ENCODE data around the gene UGT1A10.

GRCh38 chr2:233651430-233651829, 15.2 kb downstream of the UGT1A10 start:
- TF ChIP-seq CTCF (IDR thresholded peaks at IDR 0.05) (no peak), POLR2A (IDR thresholded peaks at IDR 0.05) (no peak)
